Effector memory CD4-positive, alpha-beta T cell (primary cell): ENCODE measurements around the gene NDRG2.
"Not testable (repeated sequence)": the region's sequence is repeated elsewhere in the genome, so short reads cannot be mapped to it uniquely, and the experiment has no call there.

Source experiments
- DNase-seq, 3 donors: peaks; one replicate each; pipeline ENCODE4 v3.0.0-alpha.2; 2020
- H3K27ac ChIP-seq: 2 replicates; pipeline ENCODE4 v1.7.0; 2013; ENCODE audit warnings: mild to moderate bottlenecking, low read length, moderate library complexity; ENCODE audit not compliant: insufficient read depth, poor library complexity, severe bottlenecking
- H3K27me3 ChIP-seq: replicated peaks from 2 replicates; pipeline ENCODE4 v1.7.0; 2013; ENCODE audit warnings: mild to moderate bottlenecking, low read length; ENCODE audit not compliant: insufficient read depth, control insufficient read depth, poor library complexity, severe bottlenecking
- H3K36me3 ChIP-seq: 2 replicates; pipeline ENCODE4 v1.7.0; 2013; ENCODE audit warnings: mild to moderate bottlenecking, low read length, moderate library complexity; ENCODE audit not compliant: control insufficient read depth, insufficient read depth
- H3K4me1 ChIP-seq: 2 replicates; pipeline ENCODE4 v1.7.0; 2013; ENCODE audit warnings: low read length, mild to moderate bottlenecking; ENCODE audit not compliant: control insufficient read depth, insufficient read depth, poor library complexity, severe bottlenecking
- H3K4me3 ChIP-seq: 2 replicates; pipeline ENCODE4 v1.7.0; 2013; ENCODE audit warnings: low read length, low read depth, mild to moderate bottlenecking; ENCODE audit not compliant: insufficient read depth, poor library complexity, severe bottlenecking
- H3K9me3 ChIP-seq: 2 replicates; pipeline ENCODE4 v1.7.0; 2013; ENCODE audit warnings: mild to moderate bottlenecking, low read length, moderate library complexity; ENCODE audit not compliant: control insufficient read depth

NDRG2 gene

GRCh38 chr14:21015312-21015711 lies 9.5 kb downstream of the NDRG2 start:
- Histone ChIP-seq H3K4me1 (no peaks in the 10 kb centered on the region), H3K27me3 (no peaks in the 10 kb centered on the region), H3K36me3 (peaks cover 6% of the 10 kb centered on the region), H3K9me3 (no peaks in the 10 kb centered on the region), H3K27ac (no peak overlapping the region), H3K4me3 (no peak overlapping the region)
- DNase-seq = no peak

GRCh38 chr14:21014761-21015190 lies 10.1 kb downstream of the NDRG2 start:
- Histone ChIP-seq H3K4me1 (no peaks in the 10 kb centered on the region), H3K27me3 (no peaks in the 10 kb centered on the region), H3K27ac (no peak overlapping the region), H3K9me3 (no peaks in the 10 kb centered on the region), H3K4me3 (no peak overlapping the region), H3K36me3 (peaks cover 6% of the 10 kb centered on the region)
- DNase-seq = peak; percentile 63 to 77 (median 63)

GRCh38 chr14:21011136-21011535 lies 13.7 kb downstream of the NDRG2 start:
- Histone ChIP-seq H3K4me1 (no peaks in the 10 kb centered on the region), H3K36me3 (no peaks in the 10 kb centered on the region), H3K4me3 (no peak overlapping the region), H3K9me3 (no peaks in the 10 kb centered on the region), H3K27ac (no peak overlapping the region), H3K27me3 (no peaks in the 10 kb centered on the region)
- DNase-seq = no peak

DNA sequence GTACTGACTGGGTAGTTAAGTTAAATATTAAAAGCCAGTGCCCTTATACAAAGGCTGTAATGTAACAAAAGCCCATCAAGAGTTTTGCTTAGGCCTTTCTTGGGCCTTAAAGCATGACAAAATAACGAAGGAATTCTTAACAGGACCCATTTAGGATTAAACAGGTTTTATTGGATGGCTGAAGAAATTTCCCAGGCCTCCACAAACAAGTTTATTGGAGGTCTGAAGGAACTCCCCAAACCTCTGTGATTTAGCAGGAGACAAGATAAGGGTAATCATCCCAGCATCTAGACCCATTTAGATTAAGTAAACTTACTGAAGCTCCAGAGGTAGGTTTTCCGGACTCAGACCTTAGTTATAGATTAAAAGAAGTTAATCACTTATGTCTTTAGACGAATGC lies 15.1 kb downstream of the NDRG2 start:
- not testable (repeated sequence) for DNase-seq, H3K36me3 ChIP-seq, H3K4me1 ChIP-seq, H3K27ac ChIP-seq, H3K9me3 ChIP-seq, H3K27me3 ChIP-seq, H3K4me3 ChIP-seq

DNA sequence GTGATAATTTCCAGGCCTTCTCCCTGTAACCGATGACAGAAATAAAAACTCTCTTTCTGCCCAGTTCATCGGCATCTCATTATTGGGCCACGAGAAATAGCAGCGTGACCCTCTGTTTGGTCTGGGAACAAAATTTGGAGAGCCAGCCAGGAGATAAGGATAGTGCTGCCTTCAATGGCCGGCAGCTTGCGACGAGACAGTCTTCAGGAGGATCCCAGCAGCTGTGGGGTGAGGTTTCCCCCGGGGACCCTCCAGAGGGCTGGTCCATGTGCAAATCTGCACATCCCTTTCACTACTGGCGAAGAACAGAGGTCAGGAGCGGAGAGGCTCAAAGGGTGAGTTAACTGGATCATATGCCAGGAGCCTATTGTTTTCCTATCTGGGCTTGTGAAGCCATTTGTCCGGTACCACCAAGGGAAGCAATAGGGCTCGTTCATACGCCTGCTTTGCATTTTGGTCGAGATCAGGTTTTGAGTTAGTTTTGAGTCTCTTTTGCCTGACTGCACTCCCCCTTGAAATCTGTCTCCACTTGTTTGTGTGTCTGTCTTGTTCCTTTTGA lies 21.0 kb downstream of the NDRG2 start:
- DNase-seq = no peak
- Histone ChIP-seq H3K36me3 (no peaks in the 10 kb centered on the region), H3K27ac (no peak overlapping the region), H3K9me3 (no peaks in the 10 kb centered on the region), H3K4me1 (no peaks in the 10 kb centered on the region), H3K4me3 (no peak overlapping the region), H3K27me3 (no peaks in the 10 kb centered on the region)

DNA sequence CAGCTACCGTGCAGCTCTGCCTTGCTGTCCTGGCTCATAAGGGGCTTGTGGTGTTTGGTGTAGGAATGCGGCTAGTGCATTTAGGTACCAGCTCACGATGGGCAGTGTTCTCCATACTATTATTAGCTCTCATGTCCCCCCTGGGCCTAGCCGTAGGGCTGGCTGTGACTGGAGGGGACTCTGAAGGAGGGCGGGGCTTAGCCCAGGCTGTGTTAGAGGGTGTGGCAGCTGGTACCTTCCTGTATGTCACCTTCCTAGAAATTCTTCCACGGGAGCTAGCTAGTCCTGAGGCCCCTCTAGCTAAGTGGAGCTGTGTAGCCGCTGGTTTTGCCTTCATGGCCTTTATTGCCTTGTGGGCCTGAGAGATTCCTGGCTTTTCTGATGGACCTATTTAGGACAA lies 23.6 kb downstream of the NDRG2 start:
- no peak overlapping the region for H3K27ac ChIP-seq
- no peaks in the 10 kb centered on the region for H3K27me3 ChIP-seq
- H3K36me3 ChIP-seq = peaks cover 5% of the 10 kb centered on the region
- DNase-seq = no peak
- no peaks in the 10 kb centered on the region for H3K9me3 ChIP-seq
- H3K4me3 ChIP-seq = no peak overlapping the region
- H3K4me1 ChIP-seq = no peaks in the 10 kb centered on the region

GRCh38 chr14:20999591-20999990 lies 25.3 kb downstream of the NDRG2 start:
- H3K36me3 ChIP-seq = peaks cover 21% of the 10 kb centered on the region
- H3K9me3 ChIP-seq = no peaks in the 10 kb centered on the region
- H3K27me3 ChIP-seq = no peaks in the 10 kb centered on the region
- H3K27ac ChIP-seq = no peak overlapping the region
- DNase-seq = no peak
- H3K4me3 ChIP-seq = no peak overlapping the region
- H3K4me1 ChIP-seq = no peaks in the 10 kb centered on the region

- Histone ChIP-seq H3K27me3 (no peaks in the 10 kb centered on the region), H3K36me3 (peaks cover 29% of the 10 kb centered on the region), H3K4me3 (no peak within 1 kb of the TSS), H3K4me1 (no peaks in the 10 kb centered on the region), H3K27ac (no peak within 1 kb of the TSS), H3K9me3 (no peaks in the 10 kb centered on the region)
- no peak for DNase-seq
Measured at GRCh38 chr14:20998674-20999366, 26.0 kb downstream of the NDRG2 start, which contains the start of gene SLC39A2. TSS of gene SLC39A2 (plus strand) at chr14:20999293. CDS start at chr14:20999447, 154 bp downstream.

- Histone ChIP-seq H3K27ac (no peak overlapping the region), H3K27me3 (no peaks in the 10 kb centered on the region), H3K9me3 (no peaks in the 10 kb centered on the region), H3K36me3 (peaks cover 33% of the 10 kb centered on the region), H3K4me1 (no peaks in the 10 kb centered on the region), H3K4me3 (no peak overlapping the region)
- DNase-seq = no peak
Measured at GRCh38 chr14:20998139-20998538, 26.7 kb downstream of the NDRG2 start.

- no peak for DNase-seq
- no peaks in the 10 kb centered on the region for H3K4me1 ChIP-seq
- no peaks in the 10 kb centered on the region for H3K9me3 ChIP-seq
- no peak overlapping the region for H3K4me3 ChIP-seq
- H3K36me3 ChIP-seq = peaks cover 38% of the 10 kb centered on the region
- H3K27me3 ChIP-seq = no peaks in the 10 kb centered on the region
- H3K27ac ChIP-seq = no peak overlapping the region
Measured at GRCh38 chr14:20997564-20997963, 27.3 kb downstream of the NDRG2 start.
